ENCODE results near the gene ITM2C. TPM values are rescaled to one million over a fixed set of nuclear protein-coding genes. Genes with fewer than 3 reads are reported as not detected.

Gene ITM2C
- total and polyA plus RNA-seq, 9 of the 15 experiments (the other 6 are each of a cell fraction or from before 2014, with no cell fraction given): 0.49 to 58.8 (median 21.5) TPM

DNA sequence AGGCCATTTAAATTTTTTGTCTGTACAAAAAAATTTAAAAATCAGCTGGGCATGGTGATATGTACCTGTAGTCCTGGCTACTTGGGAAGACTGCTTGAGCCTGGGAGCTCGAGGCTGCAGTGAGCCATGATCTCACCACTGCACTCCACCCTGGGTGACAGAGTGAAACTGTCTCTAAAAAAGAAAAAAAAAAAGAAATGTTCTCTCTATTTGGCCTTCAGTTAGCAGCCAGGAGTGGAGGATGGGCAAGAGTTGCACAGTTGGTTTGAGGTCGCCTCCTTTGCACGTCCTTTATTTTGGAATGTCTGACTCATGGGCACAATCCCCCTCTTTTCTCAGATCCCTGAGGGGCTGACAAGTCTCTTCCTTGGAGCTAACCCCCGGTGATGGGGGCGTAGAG, 26.3 kb downstream of the ITM2C start:
- WGBS (ENCODE audit: insufficient coverage, low coverage, missing lambda C conversion rate): 0% methylated on average over 3 of the region's 5 CpGs
- Histone ChIP-seq H3K9me3 (replicated peaks; ENCODE audit: control insufficient read depth, insufficient read depth, low read depth, low read length) (no peaks in the 10 kb centered on the region), H4K20me1 (replicated peaks; ENCODE audit: control insufficient read depth, insufficient read depth, low read length) (no peaks in the 10 kb centered on the region), H3K36me3 (ENCODE audit: control insufficient read depth, insufficient read depth, low read length) (no peaks in the 10 kb centered on the region), H3K79me2 (ENCODE audit: control insufficient read depth, insufficient read depth, low read length) (no peaks in the 10 kb centered on the region), H3K9ac (ENCODE audit: insufficient read depth in 1 of 2, low read depth in 2 of 2, low read length in 2 of 2) (no peak overlapping the region), H3K4me1 (replicated peaks in 1 of 2; ENCODE audit: control insufficient read depth in 2 of 2, insufficient read depth in 2 of 2, low read length in 2 of 2) (peaks cover 0 to 4% of the 10 kb centered on the region in 2 experiments; a peak in 3 of 5 replicates), H3K27ac (ENCODE audit: extremely low read depth, low read depth, low read length) (no peak overlapping the region), H3K4me2 (ENCODE audit: insufficient read depth, low read length) (no peak overlapping the region), H3K9me1 (ENCODE audit: control insufficient read depth, insufficient read depth, low read length) (no peaks in the 10 kb centered on the region), H3K4me3 (no peak overlapping the region), H2AFZ (ENCODE audit: low read depth, low read length) (no peak overlapping the region), H3K27me3 (ENCODE audit: control insufficient read depth in 2 of 2, insufficient read depth in 2 of 2, low read length in 2 of 2) (peaks cover 2 to 44% of the 10 kb centered on the region in 2 experiments; a peak in 3 of 5 replicates)
- no TSS peak for BruUV-seq (replicated peaks)
- ChIA-PET POLR2A (no interaction called here), CTCF (ENCODE audit: low intra/inter-chr PET ratio) (no interaction called here)
- DNase-seq (ENCODE audit: extremely low read depth in 1 of 4, low spot score in 3 of 4): no peak
- FAIRE-seq: no peak
- in situ Hi-C loops (cut with MboI): no loop called here
- intact Hi-C loops (cut with micrococcal nuclease): no loop called here
- ATAC-seq: no peak
- no peak for TF ChIP-seq ZNF253 (CRISPR knock-in tag; conservative IDR thresholded peaks at IDR 0.05)
- no peak for TF ChIP-seq SMC3 (conservative IDR thresholded peaks at IDR 0.05; ENCODE audit: insufficient read depth, low read depth, low read length)
- TF ChIP-seq ZNF347 (CRISPR knock-in tag; IDR thresholded peaks at IDR 0.05; ENCODE audit: low read depth): no peak
- TF ChIP-seq, protein P1, sequence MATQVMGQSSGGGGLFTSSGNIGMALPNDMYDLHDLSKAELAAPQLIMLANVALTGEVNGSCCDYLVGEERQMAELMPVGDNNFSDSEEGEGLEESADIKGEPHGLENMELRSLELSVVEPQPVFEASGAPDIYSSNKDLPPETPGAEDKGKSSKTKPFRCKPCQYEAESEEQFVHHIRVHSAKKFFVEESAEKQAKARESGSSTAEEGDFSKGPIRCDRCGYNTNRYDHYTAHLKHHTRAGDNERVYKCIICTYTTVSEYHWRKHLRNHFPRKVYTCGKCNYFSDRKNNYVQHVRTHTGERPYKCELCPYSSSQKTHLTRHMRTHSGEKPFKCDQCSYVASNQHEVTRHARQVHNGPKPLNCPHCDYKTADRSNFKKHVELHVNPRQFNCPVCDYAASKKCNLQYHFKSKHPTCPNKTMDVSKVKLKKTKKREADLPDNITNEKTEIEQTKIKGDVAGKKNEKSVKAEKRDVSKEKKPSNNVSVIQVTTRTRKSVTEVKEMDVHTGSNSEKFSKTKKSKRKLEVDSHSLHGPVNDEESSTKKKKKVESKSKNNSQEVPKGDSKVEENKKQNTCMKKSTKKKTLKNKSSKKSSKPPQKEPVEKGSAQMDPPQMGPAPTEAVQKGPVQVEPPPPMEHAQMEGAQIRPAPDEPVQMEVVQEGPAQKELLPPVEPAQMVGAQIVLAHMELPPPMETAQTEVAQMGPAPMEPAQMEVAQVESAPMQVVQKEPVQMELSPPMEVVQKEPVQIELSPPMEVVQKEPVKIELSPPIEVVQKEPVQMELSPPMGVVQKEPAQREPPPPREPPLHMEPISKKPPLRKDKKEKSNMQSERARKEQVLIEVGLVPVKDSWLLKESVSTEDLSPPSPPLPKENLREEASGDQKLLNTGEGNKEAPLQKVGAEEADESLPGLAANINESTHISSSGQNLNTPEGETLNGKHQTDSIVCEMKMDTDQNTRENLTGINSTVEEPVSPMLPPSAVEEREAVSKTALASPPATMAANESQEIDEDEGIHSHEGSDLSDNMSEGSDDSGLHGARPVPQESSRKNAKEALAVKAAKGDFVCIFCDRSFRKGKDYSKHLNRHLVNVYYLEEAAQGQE (IDR thresholded peaks at IDR 0.05; ENCODE audit: borderline replicate concordance): no peak
- TF ChIP-seq, protein P1 (CRISPR knock-in tag; IDR thresholded peaks at IDR 0.05; ENCODE audit: low read depth): no peak
- no peak for TF ChIP-seq MTA2 (IDR thresholded peaks at IDR 0.05; ENCODE audit: low read depth)
- no peak for TF ChIP-seq ELF2 (CRISPR knock-in tag; IDR thresholded peaks at IDR 0.05)
- no peak for TF ChIP-seq ATF7 (IDR thresholded peaks at IDR 0.05)
- TF ChIP-seq TFAM (CRISPR knock-in tag; conservative IDR thresholded peaks at IDR 0.05): no peak
- TF ChIP-seq OTX1 (CRISPR knock-in tag; IDR thresholded peaks at IDR 0.05): no peak
- no peak for TF ChIP-seq BRCA1 (IDR thresholded peaks at IDR 0.05)
- no peak for TF ChIP-seq BRCA1 (CRISPR knock-in tag; IDR thresholded peaks at IDR 0.05)
- TF ChIP-seq, protein P2, sequence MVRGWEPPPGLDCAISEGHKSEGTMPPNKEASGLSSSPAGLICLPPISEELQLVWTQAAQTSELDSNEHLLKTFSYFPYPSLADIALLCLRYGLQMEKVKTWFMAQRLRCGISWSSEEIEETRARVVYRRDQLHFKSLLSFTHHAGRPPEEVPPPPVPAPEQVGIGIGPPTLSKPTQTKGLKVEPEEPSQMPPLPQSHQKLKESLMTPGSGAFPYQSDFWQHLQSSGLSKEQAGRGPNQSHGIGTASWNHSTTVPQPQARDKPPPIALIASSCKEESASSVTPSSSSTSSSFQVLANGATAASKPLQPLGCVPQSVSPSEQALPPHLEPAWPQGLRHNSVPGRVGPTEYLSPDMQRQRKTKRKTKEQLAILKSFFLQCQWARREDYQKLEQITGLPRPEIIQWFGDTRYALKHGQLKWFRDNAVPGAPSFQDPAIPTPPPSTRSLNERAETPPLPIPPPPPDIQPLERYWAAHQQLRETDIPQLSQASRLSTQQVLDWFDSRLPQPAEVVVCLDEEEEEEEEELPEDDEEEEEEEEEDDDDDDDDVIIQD (CRISPR knock-in tag; IDR thresholded peaks at IDR 0.05): no peak
- TF ChIP-seq ZNF79 (CRISPR knock-in tag; IDR thresholded peaks at IDR 0.05; ENCODE audit: low read depth): no peak
- TF ChIP-seq TAF1 (IDR thresholded peaks at IDR 0.05; ENCODE audit: control insufficient read depth, extremely low read depth, insufficient read depth, low read length, severe bottlenecking): no peak
